ENCODE measurements around the gene HMGCR. TPM values are rescaled to one million over a fixed set of nuclear protein-coding genes. Genes with fewer than 3 reads are reported as not detected.

HMGCR gene
- total RNA-seq, 8 experiments from 2014 or later, result 33.1 to 198 (median 105) TPM

Other genes with a start within 250 kb of the HMGCR start
- gene ANKRD31, start 100.3 kb upstream of the HMGCR start, total RNA-seq, result 1 to 10 TPM in 1 of 8 experiments, under 1 TPM in 7; 0.18 to 1.1 (median 0.46) TPM
- gene CERT1, start 174.4 kb downstream of the HMGCR start, total RNA-seq, result 10 to 100 TPM; 15.4 to 28.0 (median 22.4) TPM
- 10 to 100 TPM; 16.7 to 46.4 (median 29.9) TPM for gene POLK, start 174.7 kb downstream of the HMGCR start, total RNA-seq